Measurements from ENCODE around the gene CDYL.

GRCh38 chr6:4947716-4948115 is 171.5 kb downstream of the CDYL start:
- TF ChIP-seq CTCF (conservative IDR thresholded peaks at IDR 0.05 in 1 of 2, IDR thresholded peaks at IDR 0.05 in 1 of 2; ENCODE audit: extremely low read depth in 1 of 2, insufficient read depth in 1 of 2, low read depth in 1 of 2, low read length in 2 of 2): no peak
- no peak for TF ChIP-seq EZH2 (IDR thresholded peaks at IDR 0.05; ENCODE audit: borderline replicate concordance, low read length)
